Measurements from ENCODE around the gene STXBP1. TPM values are rescaled to one million over a fixed set of nuclear protein-coding genes. Genes with fewer than 3 reads are reported as not detected.
A peak's percentile ranks its signal among the peaks of the same experiment; 100 is the strongest.
"Not testable (repeated sequence)": the region's sequence is repeated elsewhere in the genome, so short reads cannot be mapped to it uniquely, and the experiment has no call there.

STXBP1 gene
- total RNA-seq, 1 donor, result 19.9 TPM

DNA sequence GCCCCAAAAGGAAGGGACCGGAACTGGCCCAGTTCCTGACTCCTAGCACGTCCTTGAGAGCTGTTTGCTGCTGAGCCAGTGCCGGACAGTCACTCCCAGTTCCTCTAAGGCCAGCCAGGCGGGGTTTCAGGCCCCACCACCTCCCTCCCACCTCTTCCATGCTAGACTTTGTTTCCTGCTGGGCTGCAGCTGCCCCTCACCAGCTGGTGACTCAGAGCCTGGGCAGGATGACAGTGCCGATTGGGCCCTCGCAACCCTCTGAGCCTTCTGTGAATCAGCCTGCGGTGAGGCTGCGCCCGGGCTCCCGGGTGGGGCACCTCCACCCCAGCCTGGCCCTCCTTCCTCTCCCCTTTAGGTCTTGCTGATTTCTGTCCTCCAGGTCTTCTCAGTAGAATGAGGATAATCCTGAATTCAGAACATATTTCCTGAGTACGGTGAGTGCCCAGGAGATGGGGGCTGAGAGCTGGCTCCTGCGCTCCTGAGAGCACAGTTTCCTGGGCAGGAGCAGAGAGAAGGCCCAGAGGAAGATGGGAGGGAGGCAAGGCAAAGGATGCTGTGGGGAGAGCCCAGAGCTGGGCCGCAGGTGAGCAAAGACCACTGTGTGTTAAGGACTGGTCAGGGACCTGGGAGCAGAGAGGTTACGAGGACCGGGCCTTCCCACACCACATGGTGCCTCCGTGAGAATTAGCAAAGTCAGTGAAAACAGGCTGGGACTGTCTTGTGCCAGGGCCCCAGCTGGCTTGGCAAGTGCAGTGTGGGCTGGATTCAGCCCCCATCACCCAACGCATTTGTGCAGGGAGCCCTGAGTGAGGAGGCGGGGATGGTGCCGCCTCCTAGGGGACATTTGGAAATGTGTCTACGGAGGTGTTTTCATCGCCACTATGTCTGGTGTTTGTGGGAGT is 32.9 kb upstream of the STXBP1 start:
- TF ChIP-seq, protein P1, sequence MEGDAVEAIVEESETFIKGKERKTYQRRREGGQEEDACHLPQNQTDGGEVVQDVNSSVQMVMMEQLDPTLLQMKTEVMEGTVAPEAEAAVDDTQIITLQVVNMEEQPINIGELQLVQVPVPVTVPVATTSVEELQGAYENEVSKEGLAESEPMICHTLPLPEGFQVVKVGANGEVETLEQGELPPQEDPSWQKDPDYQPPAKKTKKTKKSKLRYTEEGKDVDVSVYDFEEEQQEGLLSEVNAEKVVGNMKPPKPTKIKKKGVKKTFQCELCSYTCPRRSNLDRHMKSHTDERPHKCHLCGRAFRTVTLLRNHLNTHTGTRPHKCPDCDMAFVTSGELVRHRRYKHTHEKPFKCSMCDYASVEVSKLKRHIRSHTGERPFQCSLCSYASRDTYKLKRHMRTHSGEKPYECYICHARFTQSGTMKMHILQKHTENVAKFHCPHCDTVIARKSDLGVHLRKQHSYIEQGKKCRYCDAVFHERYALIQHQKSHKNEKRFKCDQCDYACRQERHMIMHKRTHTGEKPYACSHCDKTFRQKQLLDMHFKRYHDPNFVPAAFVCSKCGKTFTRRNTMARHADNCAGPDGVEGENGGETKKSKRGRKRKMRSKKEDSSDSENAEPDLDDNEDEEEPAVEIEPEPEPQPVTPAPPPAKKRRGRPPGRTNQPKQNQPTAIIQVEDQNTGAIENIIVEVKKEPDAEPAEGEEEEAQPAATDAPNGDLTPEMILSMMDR (IDR thresholded peaks at IDR 0.05; ENCODE audit: insufficient read depth, low read depth, low read length), result peak; percentile 46
- peak overlapping the region; percentile 26 for H3K4me3 ChIP-seq (ENCODE audit: low read depth, low read length)
- peak; percentile 96 for DNase-seq (ENCODE audit: low read depth)

DNA sequence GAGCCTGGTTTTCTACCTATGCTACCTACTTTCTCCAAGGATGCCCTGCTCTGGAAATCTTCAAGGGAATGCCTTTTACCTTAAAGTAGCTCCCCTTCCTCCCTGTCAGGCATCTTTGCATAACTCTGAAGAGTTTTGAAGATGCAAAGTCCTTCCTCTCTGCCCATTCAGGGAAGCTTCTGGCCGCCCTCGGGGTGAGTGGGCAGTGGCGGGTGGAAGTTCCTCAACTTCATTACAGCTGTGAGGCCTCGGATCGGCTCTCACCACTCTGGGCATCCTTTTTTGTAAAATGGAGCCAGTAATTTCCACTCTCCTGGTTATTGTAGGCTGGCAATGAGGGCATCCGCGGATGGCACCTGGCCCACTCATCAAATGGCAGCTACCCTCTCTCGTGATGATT is 31.7 kb upstream of the STXBP1 start:
- no peak overlapping the region for H3K4me3 ChIP-seq (ENCODE audit: low read depth, low read length)
- TF ChIP-seq, protein P1 (IDR thresholded peaks at IDR 0.05; ENCODE audit: insufficient read depth, low read depth, low read length), result no peak
- DNase-seq (ENCODE audit: low read depth), result no peak

DNA sequence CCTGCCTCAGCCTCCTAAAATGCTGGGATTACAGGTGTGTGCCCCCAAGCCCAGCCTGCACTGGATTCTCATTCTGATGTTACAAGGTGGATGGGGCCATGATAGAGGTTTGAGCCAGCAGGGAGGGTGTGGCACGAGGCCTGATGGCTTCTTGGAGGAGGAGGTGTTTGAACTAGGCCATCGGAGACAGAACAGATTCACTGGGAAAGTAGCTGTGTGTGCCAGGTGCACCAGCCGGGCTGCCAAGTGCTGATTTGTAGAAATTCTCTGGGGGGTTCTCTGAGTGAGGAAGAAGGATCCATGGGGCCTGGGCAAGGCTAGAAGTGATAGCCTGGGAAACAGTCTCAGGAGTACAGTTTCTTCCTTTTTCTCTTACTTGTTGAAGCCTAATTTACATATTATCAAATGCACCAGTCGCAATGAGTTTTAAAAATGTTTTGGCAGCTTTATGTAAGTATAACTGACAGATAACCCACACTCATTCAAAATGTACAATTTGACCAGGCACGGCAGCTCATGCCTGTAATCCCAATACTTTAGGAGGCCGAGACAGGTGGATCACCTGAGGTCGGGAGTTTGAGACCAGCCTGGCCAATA is 31.1 kb upstream of the STXBP1 start:
- no peak for DNase-seq (ENCODE audit: low read depth)
- TF ChIP-seq, protein P1 (IDR thresholded peaks at IDR 0.05; ENCODE audit: insufficient read depth, low read depth, low read length), result no peak
- H3K4me3 ChIP-seq (ENCODE audit: low read depth, low read length), result no peak overlapping the region

GRCh38 chr9:127584474-127584805 is 27.6 kb upstream of the STXBP1 start:
- H3K4me3 ChIP-seq (ENCODE audit: low read depth, low read length); DNase-seq (ENCODE audit: low read depth): not testable (repeated sequence)

- TF ChIP-seq, protein P1 (IDR thresholded peaks at IDR 0.05; ENCODE audit: insufficient read depth, low read depth, low read length), result no peak
- no peak overlapping the region for H3K4me3 ChIP-seq (ENCODE audit: low read depth, low read length)
- DNase-seq (ENCODE audit: low read depth), result no peak
Observed at GRCh38 chr9:127585161-127585819, 26.8 kb upstream of the STXBP1 start.

DNA sequence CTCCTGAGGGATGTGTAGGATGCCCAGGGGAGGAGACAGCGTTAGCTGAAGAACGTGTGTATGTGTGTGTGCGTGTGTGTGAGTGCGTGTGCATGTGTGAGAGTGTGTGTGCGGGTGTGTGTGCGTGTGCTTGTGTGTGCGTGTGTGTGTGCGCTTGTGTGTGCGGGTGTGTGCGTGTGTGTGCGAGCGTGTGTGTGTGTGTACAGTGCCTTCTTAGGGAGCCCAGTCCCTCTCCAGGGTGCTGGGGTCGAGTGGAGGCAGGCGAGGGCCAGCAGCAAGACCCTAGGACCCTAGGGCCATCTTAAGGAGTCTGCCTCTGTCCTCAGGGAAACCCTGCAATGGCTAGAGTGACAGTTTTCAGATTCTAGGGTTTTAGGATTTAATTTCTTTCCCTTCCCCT is 26.0 kb upstream of the STXBP1 start:
- H3K4me3 ChIP-seq (ENCODE audit: low read depth, low read length), result no peak overlapping the region
- DNase-seq (ENCODE audit: low read depth), result no peak
- TF ChIP-seq, protein P1 (IDR thresholded peaks at IDR 0.05; ENCODE audit: insufficient read depth, low read depth, low read length), result no peak

DNA sequence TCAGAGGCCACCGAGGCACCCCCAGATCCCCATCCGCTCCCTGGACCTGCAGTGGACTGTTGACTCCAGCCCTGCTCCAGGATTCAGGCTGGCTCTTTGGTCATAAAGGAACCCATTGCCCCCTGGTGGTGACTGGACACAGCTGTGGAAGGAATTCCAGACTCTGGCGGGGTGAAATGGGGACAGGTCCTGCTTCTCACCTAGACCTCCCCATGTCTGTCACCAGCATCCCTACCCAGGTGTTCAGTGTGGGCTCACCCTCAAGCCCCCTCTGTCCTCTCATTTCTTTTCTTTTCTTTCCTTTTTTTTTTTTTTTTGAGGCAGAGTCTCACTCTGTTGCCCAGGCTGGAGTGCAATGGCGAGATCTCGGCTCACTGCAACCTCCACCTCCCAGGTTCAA is 25.5 kb upstream of the STXBP1 start:
- DNase-seq (ENCODE audit: low read depth), result peak; percentile 85
- TF ChIP-seq, protein P1 (IDR thresholded peaks at IDR 0.05; ENCODE audit: insufficient read depth, low read depth, low read length), result peak; percentile 92
- no peak overlapping the region for H3K4me3 ChIP-seq (ENCODE audit: low read depth, low read length)

Data from fibroblast of villous mesenchyme (primary cell).